SK-N-MC (cell line): ENCODE results near the gene KCNQ1OT1.

ENCODE experiments used
- EZH2 ChIP-seq: fragments of 200-600 bp; sonication (generic); IDR thresholded peaks from one replicate; pipeline ENCODE4 v1.6.1; 2017; ENCODE audit warnings: antibody characterized with exemption
- POLR2AphosphoS5 ChIP-seq: IDR thresholded peaks from 2 replicates; pipeline ENCODE4 v1.6.1; 2012; ENCODE audit warnings: mild to moderate bottlenecking, low read depth, low read length, borderline replicate concordance

- TF ChIP-seq EZH2 (no peak), POLR2AphosphoS5 (no peak)
Observed at GRCh38 chr11:2714463-2714800, 14.6 kb upstream of the KCNQ1OT1 start.
